Endothelial cell of umbilical vein (primary cell): Measurements from ENCODE around the gene LAMC2. TPM values are rescaled to one million over a fixed set of nuclear protein-coding genes. Genes with fewer than 3 reads are reported as not detected.

Experiments used
- BruUV-seq: library from RNA; stranded (reverse); fragments of 400-500 nt; replicated peaks from 2 replicates; lab custom pipeline; 2021; lab: Mats Ljungman, UMichigan
- CTCF ChIA-PET: fragments of 300-600, 350-600 bp; sonication (Branson Sonifier 250); formaldehyde crosslinking; loops from one replicate; lab custom pipeline; 2021; ENCODE audit warnings: antibody characterized with exemption, inconsistent platforms; lab: Charles Lee
- POLR2A ChIA-PET: fragments of 300-600, 350-600 bp; sonication (Branson Sonifier 250); formaldehyde crosslinking; loops from one replicate; lab custom pipeline; 2021; ENCODE audit warnings: antibody characterized with exemption, inconsistent platforms; lab: Charles Lee
- DNase-seq: peaks from one replicate; pipeline ENCODE4 v3.0.0-alpha.2; 2011; ENCODE audit warnings: low read depth, low spot score
- FAIRE-seq: peaks from 2 replicates; lab custom pipeline; 2011; peaks lifted over from hg19 to GRCh38; lab: Jason Lieb, UNC
- H2AFZ ChIP-seq: 2 replicates; pipeline ENCODE4 v1.6.0; 2012; ENCODE audit warnings: low read depth, low read length, control low read depth, inconsistent platforms
- H3K27ac ChIP-seq: 2 replicates; pipeline ENCODE4 v1.5.1; 2011; ENCODE audit warnings: low read depth, mild to moderate bottlenecking, control low read depth, low read length, moderate library complexity; ENCODE audit not compliant: insufficient read depth
- H3K27me3 ChIP-seq, 2 experiments: 2 replicates each; pipeline versions ENCODE4 v1.6.0 to v1.6.1; 2011; ENCODE audit warnings: low read length in 2 of 2, mixed read lengths in 1 of 2; ENCODE audit not compliant: control insufficient read depth in 2 of 2, insufficient read depth in 2 of 2
- H3K36me3 ChIP-seq, 2 experiments: 2 replicates in 1 of 2; 3 replicates in 1 of 2; pipeline ENCODE4 v1.5.1; 2011; ENCODE audit warnings: low read length in 2 of 2, mild to moderate bottlenecking in 1 of 2, moderate library complexity in 1 of 2; ENCODE audit not compliant: control insufficient read depth in 2 of 2, insufficient read depth in 2 of 2; ENCODE audit errors: extremely low read depth in 1 of 2
- H3K4me1 ChIP-seq: 3 replicates; pipeline ENCODE4 v1.5.1; 2011; ENCODE audit warnings: mild to moderate bottlenecking, low read length; ENCODE audit not compliant: control insufficient read depth, insufficient read depth; ENCODE audit errors: extremely low read depth
- H3K4me2 ChIP-seq: 2 replicates; pipeline ENCODE4 v1.6.1; 2011; ENCODE audit warnings: low read length, control low read depth, mixed read lengths; ENCODE audit not compliant: insufficient read depth
- H3K4me3 ChIP-seq, 3 experiments: fragments of 200-600 bp in 1 of 3; sonication (generic), shearing (Covaris generic) in 1 of 3; replicated peaks in 1 of 3; 2 replicates each; pipeline ENCODE4 v1.5.1; 2011 to 2016; ENCODE audit warnings: control low read depth in 3 of 3, low read length in 3 of 3, mild to moderate bottlenecking in 2 of 3, inconsistent platforms in 1 of 3, low read depth in 1 of 3, moderate library complexity in 1 of 3; ENCODE audit not compliant: insufficient read depth in 1 of 3
- H3K79me2 ChIP-seq: 2 replicates; pipeline ENCODE4 v1.6.0; 2012; ENCODE audit warnings: low read length, inconsistent platforms; ENCODE audit not compliant: control insufficient read depth, insufficient read depth
- H3K9ac ChIP-seq: replicated peaks from 2 replicates; pipeline ENCODE3; 2011; ENCODE audit warnings: low read length, control low read depth; ENCODE audit not compliant: insufficient read depth; ENCODE audit errors: extremely low read depth
- H3K9me1 ChIP-seq: replicated peaks from 3 replicates; pipeline ENCODE4 v1.6.0; 2011; ENCODE audit warnings: mild to moderate bottlenecking, low read length; ENCODE audit not compliant: control insufficient read depth, insufficient read depth; ENCODE audit errors: extremely low read depth
- H3K9me3 ChIP-seq: replicated peaks from 2 replicates; pipeline ENCODE4 v1.5.1; 2012; ENCODE audit warnings: low read length, inconsistent platforms; ENCODE audit not compliant: control insufficient read depth, insufficient read depth
- H4K20me1 ChIP-seq: replicated peaks from 2 replicates; pipeline ENCODE3; 2011; ENCODE audit warnings: mild to moderate bottlenecking, low read length; ENCODE audit not compliant: control insufficient read depth, insufficient read depth; ENCODE audit errors: extremely low read depth
- CTCF ChIP-seq, 2 donors: IDR thresholded peaks; 1 replicate in 1 of 2; 2 replicates in 1 of 2; pipeline ENCODE4 v1.5.1; 2011; ENCODE audit warnings: low read length in 2 of 2, mild to moderate bottlenecking in 2 of 2, moderate library complexity in 2 of 2, control low read depth in 1 of 2, inconsistent platforms in 1 of 2, low read depth in 1 of 2; ENCODE audit not compliant: insufficient read depth in 1 of 2; ENCODE audit errors: extremely low read depth in 1 of 2
- EZH2 ChIP-seq: IDR thresholded peaks from 2 replicates; pipeline ENCODE4 v1.6.1; 2012; ENCODE audit warnings: borderline replicate concordance, low read depth, mild to moderate bottlenecking, moderate library complexity, low read length, inconsistent platforms; ENCODE audit not compliant: severe bottlenecking
- FOS ChIP-seq: IDR thresholded peaks from 2 replicates; pipeline ENCODE4 v1.6.1; 2011; ENCODE audit warnings: mild to moderate bottlenecking, low read length, moderate library complexity, borderline replicate concordance; ENCODE audit not compliant: insufficient read depth
- GATA2 ChIP-seq: IDR thresholded peaks from 2 replicates; pipeline ENCODE4 v1.7.0; 2011; ENCODE audit warnings: low read depth, mild to moderate bottlenecking, moderate library complexity, mixed read lengths, low read length; ENCODE audit not compliant: insufficient read length, insufficient read depth
- JUN ChIP-seq: IDR thresholded peaks from 2 replicates; pipeline ENCODE4 v1.6.1; 2011; ENCODE audit warnings: borderline replicate concordance, low read depth; ENCODE audit not compliant: insufficient read length, insufficient read depth
- MAX ChIP-seq: IDR thresholded peaks from 2 replicates; pipeline ENCODE4 v1.6.1; 2011; ENCODE audit not compliant: insufficient read depth, insufficient read length
- MYC ChIP-seq: IDR thresholded peaks from one replicate; pipeline ENCODE4 v1.6.1; 2011; ENCODE audit warnings: mild to moderate bottlenecking, low read depth, low read length
- POLR2A ChIP-seq: IDR thresholded peaks from 2 replicates; pipeline ENCODE4 v1.6.1; 2012; ENCODE audit warnings: low read depth, mild to moderate bottlenecking, control low read depth, low read length
- POLR2AphosphoS5 ChIP-seq: IDR thresholded peaks from 2 replicates; pipeline ENCODE4 v1.6.1; 2012; ENCODE audit warnings: low read depth, mild to moderate bottlenecking, control low read depth, low read length, moderate library complexity; ENCODE audit not compliant: insufficient read depth
- dilution Hi-C: fragments of 300-500 bp; cut with MboI; formaldehyde crosslinking; loops from one replicate; pipeline ENCODE4 v1.15.0; 2019; ENCODE audit warnings: low sequenced_read_pairs; ENCODE audit not compliant: extremely low pct_ligation_motif_present
- intact Hi-C: fragments of 100-400 bp; cut with micrococcal nuclease; formaldehyde crosslinking; loops from one replicate; pipeline ENCODE4 v1.10.0; 2022
- polyA plus RNA-seq, 4 experiments: library from polyadenylated mRNA; depleted of rRNA in 3 of 4; stranded (reverse) in 3 of 4; unstranded in 1 of 4; fragments of >200 nt; gene quantifications; 2 replicates each; pipeline versions ENCODE4 v1.2.1 to v1.2.3, GENCODE V29; 2011 to 2012; ENCODE audit warnings: missing spikeins in 1 of 4
- total RNA-seq: library from RNA; stranded (reverse); gene quantifications from 2 replicates; pipeline ENCODE4 v1.2.3, GENCODE V29; 2021

LAMC2 gene
- total and polyA plus RNA-seq, 2 donors (not counting 3 experiments of a cell fraction or from before 2014, with no cell fraction given) = 0.23 to 0.82 TPM

- dilution Hi-C loops = no loop called here
- TF ChIP-seq CTCF (IDR thresholded peaks at IDR 0.05; ENCODE audit: extremely low read depth in 1 of 2, insufficient read depth in 1 of 2, low read depth in 1 of 2, low read length in 2 of 2) (no peak), MYC (no peak), GATA2 (no peak), EZH2 (no peak), POLR2AphosphoS5 (no peak), POLR2A (no peak), MAX (no peak), JUN (no peak), FOS (no peak)
- H3K4me3 ChIP-seq = no peak overlapping the region
- no peaks in the 10 kb centered on the region for H3K9me3 ChIP-seq
- no peak overlapping the region for H3K27ac ChIP-seq
- H3K36me3 ChIP-seq = peaks cover 20 to 53% of the 10 kb centered on the region in 2 experiments
- CTCF ChIA-PET = interaction anchor here (1.0 to 1.5 kb wide), 3 partner anchors 90 to 175 kb away, joined by 4 read pairs; no protein-coding TSS in a partner anchor
- BruUV-seq = no TSS peak
- DNase-seq = no peak
- no peak overlapping the region for H3K9ac ChIP-seq
- peaks cover 25% of the 10 kb centered on the region for H3K4me1 ChIP-seq
- H3K79me2 ChIP-seq = no peaks in the 10 kb centered on the region
- no peak for FAIRE-seq
- H3K27me3 ChIP-seq = no peaks in the 10 kb centered on the region
- no peak overlapping the region for H2AFZ ChIP-seq
- H4K20me1 ChIP-seq = no peaks in the 10 kb centered on the region
- intact Hi-C loops = loop anchor here (5.0 kb wide), 2 partner anchors 135 to 335 kb away; partner anchors contain the start of gene SMG7
- H3K4me2 ChIP-seq = no peak overlapping the region
- POLR2A ChIA-PET = no interaction called here
- H3K9me1 ChIP-seq = no peaks in the 10 kb centered on the region
These were observed 48.3 kb upstream of the LAMC2 start for GRCh38 chr1:183137782-183138181.
